KG1 (cell line): ENCODE data around the gene OPCML.

Experiments
- DNase-seq: peaks from one replicate; lab custom pipeline; 2025; lab: John Stamatoyannopoulos, UW

OPCML gene

DNA sequence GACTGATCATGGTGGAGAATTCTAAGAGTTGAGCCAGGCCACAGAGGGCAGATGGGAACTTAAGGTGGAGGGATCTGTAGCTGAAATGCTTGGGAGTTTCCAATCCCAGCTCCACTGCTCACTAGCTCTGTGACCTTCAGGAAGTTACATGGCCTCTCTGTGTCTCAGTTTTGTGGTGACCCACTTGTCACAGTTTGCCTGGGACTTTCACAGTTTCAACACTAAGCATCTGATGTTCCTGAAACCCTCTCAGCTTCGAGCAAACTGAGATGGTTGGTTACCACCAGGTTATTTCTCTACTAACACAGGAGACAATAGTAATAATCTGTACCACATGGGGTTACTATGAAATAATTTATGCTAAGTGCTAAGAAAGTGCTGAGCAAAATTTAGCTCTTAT lies 505.3 kb downstream of the OPCML start:
- no peak for DNase-seq

DNA sequence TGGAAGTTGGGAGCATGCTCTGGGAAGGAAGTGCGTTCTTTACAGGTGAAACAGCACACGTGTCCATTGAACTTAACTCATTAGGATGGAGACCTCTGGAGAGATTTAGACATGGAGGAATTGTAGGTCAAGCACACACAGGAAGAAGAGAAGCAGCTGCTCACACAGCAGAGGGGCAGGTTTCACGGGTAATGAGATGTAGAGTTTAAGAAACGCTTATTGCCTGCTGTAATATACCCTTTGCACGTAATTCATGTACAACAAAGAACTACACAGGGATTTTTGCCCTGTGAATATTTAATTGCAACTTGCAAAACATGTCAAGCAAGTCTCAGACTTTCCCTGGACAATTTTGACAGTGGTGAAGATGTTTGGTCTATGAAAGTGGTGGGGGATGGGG lies 508.0 kb downstream of the OPCML start:
- no peak for DNase-seq

DNA sequence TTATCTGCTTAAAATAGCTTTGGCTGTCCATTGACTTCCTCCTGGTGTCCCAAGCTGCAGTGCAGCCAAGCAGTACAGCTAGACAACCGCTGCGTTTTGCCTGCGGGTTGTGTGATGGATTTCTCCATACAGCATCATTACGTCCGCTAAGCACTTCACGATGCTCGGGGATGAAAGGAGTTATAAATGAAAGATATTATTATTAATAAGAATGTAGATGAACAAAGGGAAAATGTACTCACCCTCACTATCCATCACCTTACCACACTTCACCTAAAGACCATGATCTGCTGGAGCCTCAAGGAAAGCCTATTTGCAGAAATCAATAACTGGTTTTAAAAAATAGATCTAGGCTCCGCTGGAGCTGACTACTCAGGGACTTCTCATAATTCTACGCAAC lies 509.1 kb downstream of the OPCML start:
- DNase-seq = no peak

DNA sequence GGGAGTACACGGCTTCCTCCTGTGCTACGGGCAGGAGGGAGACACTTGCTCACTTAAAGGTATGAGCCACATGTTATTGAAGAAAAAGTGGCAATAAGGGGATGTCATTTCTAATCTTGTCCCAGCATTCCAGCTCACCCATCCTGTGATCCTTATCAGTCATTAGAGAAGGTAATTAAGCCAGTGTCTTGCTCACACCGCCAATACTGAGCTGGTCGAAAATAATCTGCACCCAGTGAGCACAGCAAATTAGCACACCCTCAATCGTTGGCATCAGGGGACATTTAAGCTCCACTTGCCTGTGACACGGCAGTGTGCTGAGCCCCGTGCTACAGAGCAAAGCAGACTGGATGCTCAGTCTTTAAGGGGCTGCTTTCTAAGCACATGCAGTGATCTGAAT lies 510.7 kb downstream of the OPCML start:
- no peak for DNase-seq

DNA sequence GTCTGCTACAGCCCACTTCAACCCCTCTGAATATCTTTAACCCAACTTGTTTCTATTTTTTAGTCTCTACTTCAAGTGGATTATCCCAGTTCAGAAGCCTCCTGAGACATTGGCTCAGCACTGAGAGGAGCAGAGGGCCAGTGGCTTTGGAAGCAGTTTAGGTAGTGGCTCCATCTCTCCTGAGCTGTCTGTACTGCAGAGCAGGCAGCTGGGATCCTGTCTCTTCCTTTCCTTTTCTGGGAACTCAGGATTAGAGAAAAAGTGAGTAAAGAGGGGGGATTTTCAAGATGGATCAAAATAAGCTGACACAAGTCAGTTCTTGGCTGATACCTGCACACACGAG lies 512.0 kb downstream of the OPCML start:
- no peak for DNase-seq

DNA sequence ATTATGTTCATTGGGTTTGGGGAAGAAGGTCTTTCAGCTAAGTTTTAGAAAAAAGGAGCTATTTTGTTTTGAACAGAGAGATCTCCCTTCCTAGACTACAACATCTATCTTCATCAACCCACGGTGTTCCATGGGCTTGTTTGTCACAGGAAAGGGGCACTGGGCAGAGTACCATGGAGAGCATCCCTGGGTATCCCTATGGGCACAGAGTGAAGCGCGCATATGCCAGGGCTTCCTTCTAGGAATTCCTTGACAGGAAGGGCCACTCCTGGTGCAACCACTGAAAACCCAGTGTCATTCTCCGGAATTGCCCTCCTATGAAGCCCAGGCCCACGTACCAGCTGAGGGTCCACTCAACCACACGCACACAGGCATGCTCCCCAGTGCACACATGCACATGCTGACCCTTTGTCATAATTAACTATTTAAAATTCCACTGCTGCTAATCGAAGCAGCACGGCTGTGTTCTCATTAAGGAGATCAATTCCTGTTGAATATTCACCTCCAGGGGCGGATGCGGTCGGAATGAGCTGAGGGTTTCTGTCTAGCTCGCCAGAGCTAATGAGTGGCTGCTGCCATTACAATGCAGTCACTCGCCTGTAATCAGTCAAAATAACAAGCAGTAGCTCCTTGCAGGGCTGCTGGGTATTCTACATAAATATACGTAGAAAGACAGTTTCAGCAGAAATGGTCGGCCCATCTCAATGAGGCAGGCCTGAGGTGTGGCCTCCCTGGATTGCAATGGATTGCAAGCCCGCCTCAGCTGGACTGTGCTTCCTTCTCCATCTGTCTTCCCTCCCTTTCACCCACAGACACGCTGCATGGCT lies 512.5 kb downstream of the OPCML start:
- DNase-seq = no peak

DNA sequence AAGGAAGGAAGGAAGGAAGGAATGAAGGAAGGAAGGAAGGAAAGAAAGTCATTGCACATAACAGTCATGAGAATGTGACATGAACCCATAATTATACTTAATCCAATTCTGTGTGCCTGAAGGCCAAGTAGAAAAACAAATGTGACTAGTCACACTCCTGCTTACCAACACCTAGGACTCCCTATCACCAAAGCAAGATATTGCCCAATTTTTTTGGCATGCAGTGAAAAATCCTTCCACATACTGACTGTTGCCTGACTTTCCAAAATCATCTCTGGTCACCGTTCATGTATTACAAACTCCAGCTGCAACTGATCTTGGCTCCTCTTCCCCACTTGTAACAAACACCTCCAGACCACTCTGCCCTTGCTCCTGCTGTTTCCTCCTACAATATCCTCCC lies 516.8 kb downstream of the OPCML start:
- DNase-seq = no peak

DNA sequence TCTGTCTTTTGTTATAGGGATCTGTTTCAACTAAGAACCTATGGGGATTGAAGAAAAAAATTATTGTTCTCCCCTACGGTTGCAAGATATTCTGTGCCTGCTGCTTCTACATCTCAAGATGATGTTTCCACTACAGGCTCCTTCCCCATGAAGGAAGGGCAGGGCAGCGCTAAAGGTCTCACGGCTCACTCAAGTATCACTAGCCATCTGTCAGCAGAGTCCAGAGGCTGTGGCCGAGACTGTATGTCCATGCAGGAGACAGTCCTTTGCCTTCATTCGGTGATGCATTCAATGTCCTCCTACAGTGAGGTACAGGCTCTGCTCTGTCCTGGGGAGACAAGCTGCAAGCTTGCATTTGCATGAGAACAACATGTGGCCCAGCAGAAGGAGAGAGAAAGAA lies 518.0 kb downstream of the OPCML start:
- no peak for DNase-seq

DNA sequence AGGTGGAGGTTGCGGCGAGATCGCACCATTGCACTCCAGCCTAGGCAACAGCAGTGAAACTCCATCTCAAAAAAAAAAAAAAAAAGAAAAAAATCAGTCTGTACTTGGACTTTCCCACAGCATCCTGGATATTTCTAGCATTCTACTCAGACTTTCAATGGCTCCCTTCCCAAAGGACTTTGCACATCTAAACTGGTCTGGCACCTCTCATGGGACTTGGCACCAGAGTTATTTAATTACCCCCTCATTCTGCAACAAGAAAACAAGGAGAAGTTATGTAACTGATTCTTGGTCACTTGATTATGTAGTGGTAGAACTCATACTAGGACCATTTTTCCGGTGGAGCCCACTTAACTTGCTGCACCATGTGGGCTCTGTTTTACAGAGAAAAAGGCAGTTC lies 519.5 kb downstream of the OPCML start:
- DNase-seq = no peak

DNA sequence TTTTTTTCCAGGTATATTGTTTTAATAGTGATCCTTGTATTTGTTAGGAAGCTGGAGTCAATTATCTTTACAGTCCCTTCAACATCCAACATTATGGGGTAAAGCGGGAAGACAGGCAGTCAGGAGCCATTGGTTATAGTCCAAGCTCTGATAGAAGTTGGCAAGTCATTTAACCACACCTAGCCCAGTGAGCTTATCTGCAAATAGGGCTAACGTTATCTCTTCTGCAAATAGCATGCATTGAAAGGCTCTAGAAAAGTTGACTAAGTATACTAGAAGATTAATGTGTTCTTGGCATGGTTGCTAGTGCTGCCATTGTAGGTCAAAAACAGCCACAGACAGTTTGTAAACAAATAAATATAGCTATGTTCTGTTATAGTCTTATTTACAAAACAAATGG lies 520.7 kb downstream of the OPCML start:
- DNase-seq = no peak

DNA sequence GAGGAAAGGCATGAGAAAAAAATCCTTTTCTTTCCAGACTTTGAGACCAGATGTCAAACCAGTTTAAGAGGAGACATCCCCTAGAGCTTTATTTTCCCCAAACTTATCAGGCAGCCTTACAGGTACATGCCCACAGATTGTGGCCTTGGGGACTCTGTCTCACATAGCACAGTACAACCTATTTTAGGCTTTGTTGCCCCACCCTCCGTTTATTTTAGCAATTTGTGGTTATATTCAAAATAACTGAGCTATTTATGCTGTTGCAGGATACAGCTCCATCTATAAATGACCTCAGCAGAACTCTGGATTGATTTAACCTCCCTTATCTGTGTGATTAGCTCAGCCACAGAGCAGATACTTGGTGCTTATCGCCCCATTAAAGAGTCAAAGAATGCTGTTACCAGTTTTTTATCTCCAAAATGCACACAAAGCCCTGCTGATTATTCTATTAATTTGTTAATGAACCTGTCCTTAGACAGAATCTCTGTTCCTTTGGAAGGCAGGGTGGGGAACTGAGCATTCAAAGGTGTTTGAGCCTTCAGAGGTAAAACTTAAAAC lies 525.2 kb downstream of the OPCML start:
- DNase-seq = no peak

DNA sequence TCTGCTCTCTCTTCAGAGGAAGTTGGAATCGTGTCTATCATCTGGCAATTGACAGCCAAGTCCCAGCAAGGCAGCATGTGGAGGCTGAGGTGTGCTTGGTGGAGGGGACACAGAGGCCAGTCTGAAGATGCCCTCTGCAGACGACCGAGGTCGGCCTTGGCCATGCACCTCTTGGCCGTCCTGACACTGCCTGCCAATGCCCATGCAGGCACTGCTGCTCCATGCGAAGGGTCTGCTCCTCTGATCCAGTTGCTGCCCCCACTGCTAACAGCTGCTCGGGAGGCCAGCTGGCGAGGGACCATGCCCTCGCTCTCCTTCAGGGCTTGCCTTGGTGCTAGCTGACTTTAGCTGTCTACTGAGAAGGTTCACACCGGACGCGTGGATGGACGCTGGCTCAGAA lies 527.9 kb downstream of the OPCML start:
- no peak for DNase-seq

DNA sequence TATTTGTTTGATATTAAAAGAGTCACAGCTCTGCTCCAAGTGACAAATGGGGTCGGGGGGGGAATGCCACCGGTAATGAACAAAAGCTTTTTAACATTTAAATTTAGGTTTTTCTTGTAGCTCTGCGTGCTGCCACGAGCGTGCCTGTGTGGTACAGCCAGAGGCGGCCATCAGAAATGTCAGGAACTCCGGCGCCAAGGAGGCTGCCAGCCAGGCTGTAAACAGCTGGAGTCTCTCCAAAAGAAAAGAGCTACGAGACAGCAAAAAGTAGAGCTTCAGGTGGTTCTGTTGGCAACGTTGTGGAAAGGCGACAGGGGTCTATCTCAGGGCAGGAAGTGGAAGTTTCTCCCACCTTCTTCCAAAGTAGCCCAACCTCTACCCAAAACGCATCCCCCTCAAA lies 532.8 kb downstream of the OPCML start:
- DNase-seq = no peak

DNA sequence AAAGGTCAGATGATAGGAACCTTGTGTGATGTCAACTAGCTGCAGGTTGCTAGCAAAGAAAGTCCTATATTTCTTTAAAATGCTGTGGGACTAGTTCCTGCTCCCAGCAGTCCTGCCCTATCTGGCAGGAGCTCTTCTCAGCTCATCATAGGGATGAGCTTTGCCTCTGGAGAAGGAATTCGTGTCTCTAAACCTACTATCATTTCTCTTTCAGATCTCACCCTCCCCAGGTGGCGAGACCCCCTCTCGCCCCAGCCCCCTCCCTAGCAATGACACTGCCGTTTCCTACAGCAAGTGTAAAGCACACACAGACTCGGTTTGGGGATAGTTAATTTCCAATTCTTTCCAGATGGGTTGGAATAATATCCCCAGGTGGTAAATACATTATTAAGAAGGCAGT lies 533.3 kb downstream of the OPCML start:
- no peak for DNase-seq

DNA sequence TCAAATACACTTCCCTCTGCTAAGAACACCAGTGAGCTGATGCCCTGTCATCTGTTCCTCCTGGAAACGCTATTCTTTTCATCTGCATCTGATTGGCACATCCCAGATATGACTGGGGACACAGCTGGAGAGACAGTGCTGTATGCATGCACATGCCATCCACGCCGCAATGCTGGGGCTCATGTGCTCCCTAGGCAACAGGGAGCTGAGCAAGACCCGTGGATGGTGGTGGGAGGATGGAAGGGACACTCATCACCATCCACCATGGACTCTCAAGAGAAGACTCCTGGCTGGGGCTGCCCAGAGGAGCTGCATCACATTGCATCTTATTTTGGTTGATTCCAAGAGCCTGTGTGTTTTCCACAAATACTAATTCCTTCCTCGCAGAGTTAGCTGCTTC lies 534.9 kb downstream of the OPCML start:
- DNase-seq = no peak

DNA sequence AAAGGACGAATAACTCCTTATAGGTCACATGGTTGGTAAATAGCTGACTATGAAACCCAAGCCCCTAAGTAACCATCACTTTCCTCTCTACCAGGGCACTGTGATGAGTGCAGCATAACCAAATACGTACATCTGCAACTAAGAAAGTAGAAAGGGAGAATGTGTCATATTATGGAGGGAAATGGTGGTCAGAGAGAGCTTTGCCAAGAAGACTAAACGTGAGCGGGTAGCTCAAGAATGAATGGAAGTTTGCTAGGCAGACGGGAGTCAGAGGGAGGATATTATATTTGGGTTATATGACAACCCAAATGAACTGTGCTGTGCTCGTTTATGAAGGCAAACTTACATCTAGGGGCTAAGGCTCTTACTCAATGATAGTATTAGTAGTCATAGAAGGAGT lies 537.3 kb downstream of the OPCML start:
- no peak for DNase-seq

DNA sequence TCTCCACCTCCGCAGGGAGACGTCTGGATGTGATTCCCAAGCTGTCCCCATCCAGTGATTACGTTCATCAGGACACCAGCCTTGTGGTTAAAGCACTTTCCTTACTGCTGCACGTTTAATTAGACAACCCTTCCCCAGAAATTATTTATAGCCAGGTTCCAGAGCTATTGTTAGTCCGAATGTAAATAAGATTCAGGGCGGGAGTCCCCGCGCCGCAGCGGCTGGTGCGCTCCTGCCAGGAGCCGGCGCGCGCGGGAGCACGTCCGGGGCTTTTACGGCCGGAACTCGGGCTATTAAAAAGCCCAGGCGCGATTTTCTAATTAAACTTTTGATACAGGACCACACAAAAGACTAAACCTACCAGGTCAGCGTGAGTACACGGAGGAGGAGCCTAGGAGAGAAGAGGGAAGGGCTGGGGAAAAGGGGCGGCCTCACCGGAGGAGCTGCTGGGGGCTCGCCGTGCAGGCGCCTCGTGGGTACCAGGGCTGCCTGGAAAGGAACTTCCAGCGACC lies 538.3 kb downstream of the OPCML start:
- no peak for DNase-seq

DNA sequence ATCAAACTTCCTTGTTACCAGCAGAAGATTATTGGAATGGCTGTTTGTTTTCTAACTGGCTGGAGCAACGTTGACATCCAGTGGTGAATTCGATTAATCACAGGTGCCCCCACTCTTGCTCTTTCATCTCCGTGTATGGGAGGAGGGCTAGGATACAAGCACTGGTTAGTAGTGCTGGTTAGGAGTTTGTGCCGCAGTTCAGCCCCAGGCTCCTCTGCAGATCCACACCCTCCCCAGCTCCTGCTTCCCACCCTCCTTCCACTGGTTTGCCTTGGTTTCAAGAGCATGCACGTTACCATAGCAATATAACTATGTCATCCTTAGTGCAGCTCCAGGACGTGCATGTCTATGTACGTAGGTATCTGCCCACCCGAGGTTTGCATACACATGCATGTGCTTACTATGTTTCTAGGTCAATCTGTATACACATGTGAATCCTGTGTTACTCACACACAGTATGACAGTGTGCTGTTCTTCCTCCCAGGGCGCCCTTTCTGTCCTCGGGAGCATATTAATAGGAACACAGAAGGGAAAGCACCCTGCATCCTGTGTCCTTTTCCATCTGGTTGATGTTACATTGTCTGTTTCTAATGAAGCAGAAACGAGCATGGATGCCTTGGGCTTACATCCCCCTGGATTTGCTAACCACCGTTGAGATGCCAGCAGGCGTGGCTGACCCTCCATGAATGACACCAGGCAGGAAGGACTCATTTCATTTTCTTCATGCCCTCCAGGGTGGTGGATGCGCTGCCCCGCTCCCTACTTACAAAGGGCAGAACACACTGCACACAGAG lies 539.3 kb downstream of the OPCML start:
- no peak for DNase-seq

DNA sequence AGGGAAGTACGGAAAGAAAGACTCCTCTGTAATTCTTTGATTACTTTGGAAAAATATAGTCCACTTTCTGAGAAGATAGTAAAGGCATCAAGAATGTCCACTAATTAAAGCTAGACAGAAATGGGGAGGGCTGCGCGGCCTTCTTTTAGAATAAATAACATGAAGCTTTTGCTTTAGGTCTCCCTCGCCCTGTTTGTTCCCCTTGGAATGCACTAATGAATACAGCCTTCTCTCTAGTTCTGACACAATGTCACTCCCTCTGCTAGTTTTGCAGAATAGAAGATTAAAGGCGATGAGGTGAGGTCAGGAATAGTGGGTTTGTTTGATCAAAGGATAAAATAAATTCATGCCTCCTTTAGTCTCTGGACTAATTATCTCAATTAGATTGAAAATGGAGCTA lies 543.9 kb downstream of the OPCML start:
- DNase-seq = no peak

DNA sequence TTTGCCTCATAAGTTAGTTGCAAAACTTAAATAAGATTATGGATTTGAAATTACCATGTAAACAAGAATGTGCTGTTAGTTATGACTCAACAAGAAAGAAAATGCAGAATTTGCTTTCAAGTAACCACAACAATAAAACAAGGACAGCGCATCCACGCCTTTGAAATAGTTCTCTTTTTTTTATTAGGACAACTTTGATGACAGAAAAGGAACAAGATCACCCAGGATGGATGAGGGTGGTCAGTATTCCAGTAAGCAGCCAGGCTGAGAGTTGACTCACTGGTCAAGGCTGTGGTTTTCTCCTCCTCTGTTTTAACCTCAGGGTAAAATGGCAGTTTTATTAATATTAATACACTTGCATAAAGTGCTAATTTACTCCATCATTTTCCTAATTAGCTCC lies 544.4 kb downstream of the OPCML start:
- DNase-seq = no peak

DNA sequence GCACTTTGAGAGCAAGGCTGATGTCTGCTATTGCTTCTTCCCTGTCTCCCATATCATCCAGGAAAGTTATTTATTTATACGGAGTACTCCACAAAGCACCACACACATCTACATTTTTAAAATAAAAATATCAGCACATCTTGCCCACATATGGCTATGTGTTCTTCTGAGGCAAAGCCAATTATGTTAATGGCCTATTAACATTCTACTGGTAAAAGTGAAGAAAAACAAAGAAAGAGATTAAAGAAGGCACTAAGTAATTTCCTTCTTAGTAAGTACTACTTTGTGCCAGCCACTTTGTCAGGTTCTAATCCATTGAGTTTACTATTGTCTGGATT lies 548.7 kb downstream of the OPCML start:
- no peak for DNase-seq

DNA sequence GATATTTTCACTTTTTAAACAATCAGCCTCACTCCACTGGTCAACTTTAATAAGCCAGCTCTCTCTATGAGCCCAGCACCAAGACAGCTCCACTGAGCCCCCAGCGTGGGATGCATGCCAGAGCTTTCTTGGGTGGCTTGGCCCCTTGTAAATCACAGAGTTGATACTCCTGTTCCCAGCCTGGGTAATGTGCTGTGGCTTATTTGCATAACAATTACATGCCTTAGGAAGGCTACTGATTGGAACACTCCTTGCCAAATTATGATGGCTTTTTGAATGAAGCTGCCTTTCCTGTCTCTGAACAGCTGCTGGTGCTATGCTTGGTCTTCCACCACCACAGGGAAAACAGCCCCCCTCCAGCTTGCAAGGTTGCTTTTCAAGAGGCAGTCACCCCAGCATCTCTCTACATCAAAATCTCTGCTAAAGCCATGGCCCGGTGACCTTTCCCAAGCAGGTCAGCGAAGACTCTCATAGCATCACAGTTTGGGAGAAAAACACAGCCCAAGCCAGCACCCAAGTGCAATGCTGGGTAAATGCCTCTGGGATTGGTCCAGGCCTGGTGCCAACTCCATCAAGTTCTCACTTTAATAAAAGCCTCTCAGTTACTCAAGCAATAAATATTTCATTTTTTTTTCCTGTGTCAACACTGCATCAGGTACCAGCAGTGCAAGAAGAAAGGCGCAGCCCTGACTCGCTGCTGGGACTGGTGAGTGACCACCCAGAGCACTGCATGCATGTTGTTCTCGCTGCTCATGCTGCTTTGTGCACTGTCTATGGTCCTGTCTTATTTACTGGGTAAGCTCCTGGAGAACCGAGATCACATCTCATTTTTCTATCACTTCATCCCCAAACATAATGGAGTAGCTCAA lies 549.3 kb downstream of the OPCML start:
- DNase-seq = no peak
